Measurements from ENCODE around the gene KREMEN1. TPM values are rescaled to one million over a fixed set of nuclear protein-coding genes. Genes with fewer than 3 reads are reported as not detected.

Gene KREMEN1
- total and polyA plus RNA-seq, 4 experiments from 2014 or later: not detected

DNA sequence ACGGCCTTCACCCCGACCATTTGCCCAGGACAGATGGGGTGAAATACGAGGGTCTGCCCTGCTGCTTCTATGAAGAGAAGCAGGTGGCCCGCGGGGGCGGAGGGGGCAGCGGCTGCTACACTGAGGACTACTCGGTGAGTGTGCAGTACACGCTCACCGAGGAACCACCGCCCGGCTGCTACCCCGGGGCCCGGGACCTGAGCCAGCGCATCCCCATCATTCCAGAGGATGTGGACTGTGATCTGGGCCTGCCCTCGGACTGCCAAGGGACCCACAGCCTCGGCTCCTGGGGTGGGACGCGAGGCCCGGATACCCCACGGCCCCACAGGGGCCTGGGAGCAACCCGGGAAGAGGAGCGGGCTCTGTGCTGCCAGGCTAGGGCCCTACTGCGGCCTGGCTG is 22.4 kb upstream of the KREMEN1 start:
- no peaks in the 10 kb centered on the region for H3K9me3 Mint-ChIP-seq
- CTCF ChIA-PET (ENCODE audit: partially characterized antibody): interaction anchor here (2.5 kb wide), 1 partner anchor 10 kb away, joined by 9 read pairs; no protein-coding TSS in a partner anchor

DNA sequence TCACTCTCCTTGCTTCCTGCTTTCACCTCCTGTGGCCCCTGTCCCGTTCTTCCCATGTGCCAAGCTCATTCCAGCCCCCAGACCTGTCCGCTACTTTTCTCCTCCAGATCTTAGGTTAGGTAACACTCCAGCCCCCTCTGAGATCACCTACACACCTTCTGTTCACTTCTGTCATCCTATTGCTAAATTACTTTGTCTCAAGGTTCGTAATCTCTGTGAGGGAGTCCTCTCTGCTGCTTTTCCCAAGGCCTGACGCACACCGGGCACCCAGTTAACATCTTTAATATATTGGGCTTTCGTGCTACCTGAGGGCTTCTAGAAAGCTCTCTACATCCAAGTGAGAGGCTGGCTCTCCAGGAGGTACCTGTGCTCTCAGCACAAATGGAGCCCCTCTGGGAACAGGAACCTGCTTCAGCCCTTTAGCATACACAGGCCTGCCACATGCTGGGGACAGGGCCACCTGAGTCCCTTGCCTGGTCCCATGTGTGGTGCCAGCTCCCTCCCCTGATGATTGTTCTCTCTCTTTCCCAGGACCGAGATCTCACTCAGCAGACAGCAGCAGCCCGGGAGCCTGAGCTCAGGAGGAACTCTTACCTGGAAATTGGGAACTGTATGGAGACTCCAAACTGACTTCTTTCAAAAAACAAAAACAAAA is 19.7 kb upstream of the KREMEN1 start:
- Mint-ChIP-seq H3K27ac (no peak overlapping the region), H3K4me1 (peaks cover 0 to 3% (median 0%) of the 10 kb centered on the region in 4 donors)
- intact Hi-C loops (cut with micrococcal nuclease): no loop called here

More for the DNA sequence above, 22.4 kb upstream of the KREMEN1 start:
- Mint-ChIP-seq H3K27me3 (no peaks in the 10 kb centered on the region), H3K27ac (no peak overlapping the region), H3K4me3 (no peak overlapping the region), H3K36me3 (no peaks in the 10 kb centered on the region), H3K4me1 (peaks cover 0 to 3% (median 0%) of the 10 kb centered on the region in 4 donors)
- Histone ChIP-seq H3K9me3 (ENCODE audit: control insufficient read depth in 1 of 2, low read length in 2 of 2) (no peaks in the 10 kb centered on the region), H3K27ac (ENCODE audit: low read depth, low read length) (no peak overlapping the region), H3K4me1 (ENCODE audit: insufficient read depth, low read length) (no peaks in the 10 kb centered on the region), H3K36me3 (ENCODE audit: insufficient read depth, low read length) (no peaks in the 10 kb centered on the region), H3K4me3 (ENCODE audit: low read length in 2 of 2) (no peak overlapping the region), H3K27me3 (ENCODE audit: insufficient read depth, low read length) (no peaks in the 10 kb centered on the region)
- POLR2A ChIA-PET (ENCODE audit: partially characterized antibody): no interaction called here
- DNase-seq: no peak
- intact Hi-C loops (cut with micrococcal nuclease): no loop called here

DNA sequence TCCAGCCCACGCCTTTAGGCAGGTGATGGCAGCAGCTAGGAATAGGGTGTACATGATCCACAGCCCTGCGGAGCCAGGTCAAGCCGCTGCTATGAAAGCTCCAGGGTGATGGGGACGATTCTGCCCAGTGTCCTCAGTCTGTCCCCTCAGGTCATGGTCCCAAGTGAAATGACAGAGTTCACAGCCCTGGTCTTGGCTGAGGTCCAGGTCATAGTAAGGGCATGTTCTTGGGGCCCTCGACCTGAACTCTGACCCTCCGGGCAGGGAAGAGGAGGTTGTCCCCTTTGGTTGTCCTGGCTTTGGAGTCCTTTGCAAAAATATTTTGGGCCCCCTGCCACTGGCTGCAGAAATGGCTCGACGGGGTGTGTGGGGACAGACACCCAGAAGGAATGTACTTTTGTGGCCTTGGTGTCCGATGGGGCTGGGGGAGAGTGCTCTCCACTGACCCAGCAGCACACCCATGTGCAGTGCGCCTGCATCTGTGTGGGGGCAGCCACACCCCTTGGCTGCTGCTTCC is 18.5 kb upstream of the KREMEN1 start:
- Histone ChIP-seq H3K27ac (ENCODE audit: low read depth, low read length) (no peak overlapping the region), H3K9me3 (ENCODE audit: control insufficient read depth in 1 of 2, low read length in 2 of 2) (no peaks in the 10 kb centered on the region), H3K4me1 (ENCODE audit: insufficient read depth, low read length) (no peaks in the 10 kb centered on the region), H3K27me3 (ENCODE audit: insufficient read depth, low read length) (no peaks in the 10 kb centered on the region), H3K36me3 (ENCODE audit: insufficient read depth, low read length) (no peaks in the 10 kb centered on the region), H3K4me3 (ENCODE audit: low read length in 2 of 2) (no peak overlapping the region)
- Mint-ChIP-seq H3K36me3 (no peaks in the 10 kb centered on the region), H3K27me3 (peaks cover 0 to 3% of the 10 kb centered on the region in 2 donors), H3K4me1 (peaks cover 0 to 3% (median 0%) of the 10 kb centered on the region in 4 donors), H3K27ac (no peak overlapping the region), H3K9me3 (no peaks in the 10 kb centered on the region), H3K4me3 (no peak overlapping the region)
- DNase-seq: no peak
- CTCF ChIA-PET (ENCODE audit: partially characterized antibody): interaction anchor here (1.4 kb wide), 1 partner anchor 13 kb away, joined by 3 read pairs; no protein-coding TSS in a partner anchor
- intact Hi-C loops (cut with micrococcal nuclease): no loop called here
- POLR2A ChIA-PET (ENCODE audit: partially characterized antibody): no interaction called here

More for the DNA sequence above, 19.7 kb upstream of the KREMEN1 start:
- DNase-seq: no peak
- H3K9me3 ChIP-seq (ENCODE audit: control insufficient read depth in 1 of 2, low read length in 2 of 2): no peaks in the 10 kb centered on the region
- ChIA-PET CTCF (ENCODE audit: partially characterized antibody) (interaction anchor here (1.4 kb wide), 1 partner anchor 12 kb away, joined by 3 read pairs; no protein-coding TSS in a partner anchor), POLR2A (ENCODE audit: partially characterized antibody) (no interaction called here)
- H3K4me3 ChIP-seq (ENCODE audit: low read length in 2 of 2): no peak overlapping the region
- no peaks in the 10 kb centered on the region for H3K36me3 ChIP-seq (ENCODE audit: insufficient read depth, low read length)
- H3K27ac ChIP-seq (ENCODE audit: low read depth, low read length): no peak overlapping the region
- H3K4me3 Mint-ChIP-seq: peak overlapping the region in 1 of 8 donors; percentile 53
- no peaks in the 10 kb centered on the region for H3K4me1 ChIP-seq (ENCODE audit: insufficient read depth, low read length)
- no peaks in the 10 kb centered on the region for H3K36me3 Mint-ChIP-seq
- H3K27me3 Mint-ChIP-seq: no peaks in the 10 kb centered on the region
- no peaks in the 10 kb centered on the region for H3K27me3 ChIP-seq (ENCODE audit: insufficient read depth, low read length)
- no peaks in the 10 kb centered on the region for H3K9me3 Mint-ChIP-seq

DNA sequence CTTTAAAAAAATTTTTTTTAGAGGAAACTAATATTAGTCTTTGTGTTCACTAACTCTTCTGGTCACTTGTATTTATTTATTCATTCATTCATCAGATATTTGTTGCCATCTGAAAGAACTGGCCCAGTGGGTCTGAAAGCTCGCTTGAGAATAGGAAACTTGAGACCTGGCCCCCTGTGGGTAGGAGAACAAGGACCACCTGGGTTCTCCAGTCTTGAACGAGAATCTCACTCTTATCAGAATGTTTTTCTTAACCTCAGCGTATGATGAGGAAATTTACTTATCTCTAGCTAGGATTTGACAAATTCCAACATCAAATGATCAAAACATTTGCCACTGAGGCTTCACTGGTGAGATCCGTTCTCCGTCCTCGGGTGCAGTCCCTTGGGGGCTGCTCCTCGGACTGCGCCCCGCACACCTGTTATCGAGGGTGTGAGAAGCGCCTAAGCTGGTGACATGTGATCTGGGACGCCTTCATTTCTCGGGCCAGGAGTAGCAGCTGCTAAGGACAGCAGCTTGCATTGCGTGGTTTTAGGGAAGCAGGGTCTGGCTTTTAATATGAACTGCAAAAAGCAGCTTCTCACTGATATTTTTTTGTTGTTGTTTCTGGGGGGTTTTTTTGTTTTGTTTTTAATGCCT is 17.5 kb upstream of the KREMEN1 start:
- ChIA-PET POLR2A (ENCODE audit: partially characterized antibody) (no interaction called here), CTCF (ENCODE audit: partially characterized antibody) (interaction anchor here (0.7 kb wide), 1 partner anchor 128 kb away, joined by 3 read pairs; no protein-coding TSS in a partner anchor)
- H3K36me3 Mint-ChIP-seq: no peaks in the 10 kb centered on the region
- peaks cover 0 to 3% (median 1%) of the 10 kb centered on the region in 4 donors for H3K4me1 Mint-ChIP-seq
- no peaks in the 10 kb centered on the region for H3K36me3 ChIP-seq (ENCODE audit: insufficient read depth, low read length)
- no peaks in the 10 kb centered on the region for H3K27me3 ChIP-seq (ENCODE audit: insufficient read depth, low read length)
- intact Hi-C loops (cut with micrococcal nuclease): no loop called here
- H3K9me3 Mint-ChIP-seq: no peaks in the 10 kb centered on the region
- H3K27ac ChIP-seq (ENCODE audit: low read depth, low read length): no peak overlapping the region
- no peak overlapping the region for H3K27ac Mint-ChIP-seq
- DNase-seq: no peak
- H3K27me3 Mint-ChIP-seq: peaks cover 0 to 6% of the 10 kb centered on the region in 2 donors
- H3K4me3 ChIP-seq (ENCODE audit: low read length in 2 of 2): no peak overlapping the region
- H3K4me3 Mint-ChIP-seq: no peak overlapping the region
- H3K9me3 ChIP-seq (ENCODE audit: control insufficient read depth in 1 of 2, low read length in 2 of 2): no peaks in the 10 kb centered on the region
- H3K4me1 ChIP-seq (ENCODE audit: insufficient read depth, low read length): no peaks in the 10 kb centered on the region

DNA sequence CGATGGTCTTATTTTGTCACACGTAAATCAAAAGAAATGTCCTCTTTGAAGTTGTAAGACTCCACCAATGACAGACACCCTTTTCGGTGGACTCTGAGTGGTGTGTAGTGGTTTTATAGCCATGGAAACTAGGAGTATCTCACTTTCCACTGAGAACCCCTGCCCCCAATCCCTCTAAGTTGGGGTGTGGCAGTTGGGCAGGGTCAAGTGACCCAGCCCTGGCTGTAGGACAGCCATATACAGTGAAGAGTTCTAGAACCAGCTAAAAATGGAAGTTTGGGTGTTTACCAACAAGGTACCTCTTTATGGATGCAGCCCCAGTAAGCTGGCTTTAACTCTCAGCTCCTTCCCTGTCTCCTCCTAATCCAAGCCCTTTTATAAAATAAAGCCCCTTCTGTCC is 16.4 kb upstream of the KREMEN1 start:
- intact Hi-C loops (cut with micrococcal nuclease): no loop called here
- no peaks in the 10 kb centered on the region for H3K36me3 ChIP-seq (ENCODE audit: insufficient read depth, low read length)
- no peak overlapping the region for H3K27ac ChIP-seq (ENCODE audit: low read depth, low read length)
- H3K4me3 ChIP-seq (ENCODE audit: low read length in 2 of 2): no peak overlapping the region
- no peak for DNase-seq
- Mint-ChIP-seq H3K27ac (no peak overlapping the region), H3K9me3 (no peaks in the 10 kb centered on the region), H3K4me1 (peaks cover 0 to 3% (median 1%) of the 10 kb centered on the region in 4 donors), H3K27me3 (peaks cover 0 to 11% of the 10 kb centered on the region in 2 donors), H3K36me3 (no peaks in the 10 kb centered on the region), H3K4me3 (no peak overlapping the region)
- H3K27me3 ChIP-seq (ENCODE audit: insufficient read depth, low read length): no peaks in the 10 kb centered on the region
- ChIA-PET CTCF (ENCODE audit: partially characterized antibody) (no interaction called here), POLR2A (ENCODE audit: partially characterized antibody) (no interaction called here)
- no peaks in the 10 kb centered on the region for H3K4me1 ChIP-seq (ENCODE audit: insufficient read depth, low read length)
- no peaks in the 10 kb centered on the region for H3K9me3 ChIP-seq (ENCODE audit: control insufficient read depth in 1 of 2, low read length in 2 of 2)

DNA sequence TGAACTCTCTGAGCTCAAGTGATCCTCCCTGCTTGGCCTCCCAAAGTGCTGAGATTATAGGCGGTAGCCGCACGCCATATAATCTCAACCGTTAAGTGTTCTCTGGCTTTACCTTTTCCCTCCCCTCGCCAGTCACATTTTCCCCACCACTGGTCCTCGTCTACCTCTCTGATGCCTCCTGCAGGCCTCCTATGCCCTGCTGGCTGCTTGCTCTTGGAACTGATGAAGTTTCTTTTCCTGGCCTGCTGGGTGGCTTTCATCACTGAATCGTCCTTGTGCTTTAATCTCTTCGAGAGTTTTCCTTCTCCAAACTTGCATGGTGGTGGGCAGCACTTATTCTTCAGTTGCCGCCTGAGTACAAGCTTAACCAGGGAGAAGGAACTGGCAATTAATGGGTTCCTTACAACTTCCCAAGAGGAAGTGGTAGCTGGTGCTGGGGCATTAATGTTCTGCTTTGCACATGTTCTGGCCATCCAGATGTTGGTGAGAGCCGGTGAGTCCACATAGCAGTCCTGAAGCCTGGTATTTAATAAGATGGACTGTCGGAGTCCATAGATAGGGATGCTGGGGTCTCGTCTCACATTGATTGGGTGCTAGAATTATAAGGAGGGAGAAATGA is 12.5 kb upstream of the KREMEN1 start:
- POLR2A ChIA-PET (ENCODE audit: partially characterized antibody): no interaction called here
- H3K27me3 Mint-ChIP-seq: peaks cover 2 to 21% of the 10 kb centered on the region in 2 donors
- CTCF ChIA-PET (ENCODE audit: partially characterized antibody): no interaction called here

DNA sequence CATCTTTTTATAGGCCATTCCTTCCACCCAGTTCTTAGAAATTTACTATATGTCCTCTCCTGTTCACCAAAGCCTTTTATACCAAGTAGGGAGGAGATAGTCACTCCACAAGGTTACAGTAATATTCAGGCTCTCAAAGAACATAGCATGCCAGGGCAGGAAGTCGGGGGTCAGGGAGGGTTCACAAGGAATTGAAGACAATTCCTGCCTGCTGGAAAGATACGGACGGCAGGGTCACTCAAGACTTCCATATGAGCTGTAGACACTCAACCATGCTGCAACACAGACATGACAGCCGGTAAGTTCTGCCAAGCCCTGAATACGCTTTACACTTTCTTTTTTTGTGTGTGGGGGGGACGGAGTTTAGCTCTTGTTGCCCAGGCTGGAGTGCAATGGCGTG is 11.9 kb upstream of the KREMEN1 start:
- H3K27ac Mint-ChIP-seq: no peak overlapping the region
- Histone ChIP-seq H3K4me1 (ENCODE audit: insufficient read depth, low read length) (peaks cover 9% of the 10 kb centered on the region), H3K9me3 (ENCODE audit: control insufficient read depth in 1 of 2, low read length in 2 of 2) (no peaks in the 10 kb centered on the region), H3K27ac (ENCODE audit: low read depth, low read length) (no peak overlapping the region), H3K36me3 (ENCODE audit: insufficient read depth, low read length) (no peaks in the 10 kb centered on the region), H3K27me3 (ENCODE audit: insufficient read depth, low read length) (no peaks in the 10 kb centered on the region), H3K4me3 (ENCODE audit: low read length in 2 of 2) (no peak overlapping the region)
- DNase-seq: no peak
- H3K9me3 Mint-ChIP-seq: peaks cover 0 to 1% (median 0%) of the 10 kb centered on the region in 8 donors
- intact Hi-C loops (cut with micrococcal nuclease): no loop called here
- H3K27me3 Mint-ChIP-seq: peaks cover 2 to 21% of the 10 kb centered on the region in 2 donors
- no peaks in the 10 kb centered on the region for H3K36me3 Mint-ChIP-seq
- CTCF ChIA-PET (ENCODE audit: partially characterized antibody): no interaction called here
- POLR2A ChIA-PET (ENCODE audit: partially characterized antibody): no interaction called here
- no peak overlapping the region for H3K4me3 Mint-ChIP-seq
- peaks cover 3 to 13% (median 8%) of the 10 kb centered on the region in 4 donors for H3K4me1 Mint-ChIP-seq

More for the DNA sequence above, 12.5 kb upstream of the KREMEN1 start:
- no peak overlapping the region for H3K4me3 ChIP-seq (ENCODE audit: low read length in 2 of 2)
- H3K4me3 Mint-ChIP-seq: no peak overlapping the region
- peaks cover 0 to 8% (median 3%) of the 10 kb centered on the region in 4 donors for H3K4me1 Mint-ChIP-seq
- H3K27me3 ChIP-seq (ENCODE audit: insufficient read depth, low read length): no peaks in the 10 kb centered on the region
- no peaks in the 10 kb centered on the region for H3K9me3 Mint-ChIP-seq
- H3K27ac Mint-ChIP-seq: no peak overlapping the region
- H3K36me3 ChIP-seq (ENCODE audit: insufficient read depth, low read length): no peaks in the 10 kb centered on the region
- intact Hi-C loops (cut with micrococcal nuclease): no loop called here
- H3K4me1 ChIP-seq (ENCODE audit: insufficient read depth, low read length): peaks cover 3% of the 10 kb centered on the region
- H3K9me3 ChIP-seq (ENCODE audit: control insufficient read depth in 1 of 2, low read length in 2 of 2): no peaks in the 10 kb centered on the region
- H3K27ac ChIP-seq (ENCODE audit: low read depth, low read length): no peak overlapping the region
- no peaks in the 10 kb centered on the region for H3K36me3 Mint-ChIP-seq
- DNase-seq: no peak
